HCT116 (cell line): Measurements from ENCODE around the gene ARFIP2.

Experiments
- CTCF ChIP-seq, 3 experiments: fragments of 200-600 bp in 1 of 3; sonication (generic) in 1 of 3; IDR thresholded peaks in 2 of 3; conservative IDR thresholded peaks in 1 of 3; 2 replicates each; pipeline ENCODE4 v1.5.1; 2012 to 2017; ENCODE audit warnings: low read depth in 2 of 3, low read length in 2 of 3, antibody characterized with exemption in 1 of 3, borderline replicate concordance in 1 of 3, control low read depth in 1 of 3, mild to moderate bottlenecking in 1 of 3, mixed read lengths in 1 of 3, mixed run types in 1 of 3, moderate library complexity in 1 of 3; ENCODE audit not compliant: insufficient read depth in 1 of 3
- FOSL1 ChIP-seq: IDR thresholded peaks from 2 replicates; pipeline ENCODE4 v1.6.1; 2012; ENCODE audit warnings: low read depth
- JUND ChIP-seq: IDR thresholded peaks from 2 replicates; pipeline ENCODE4 v1.6.1; 2012
- POLR2A ChIP-seq: IDR thresholded peaks from 2 replicates; pipeline ENCODE4 v1.7.0; 2011; ENCODE audit warnings: borderline replicate concordance; ENCODE audit not compliant: insufficient read depth, insufficient read length; ENCODE audit errors: extremely low read depth
- POLR2AphosphoS5 ChIP-seq: IDR thresholded peaks from 2 replicates; pipeline ENCODE4 v1.6.1; 2011; ENCODE audit warnings: mild to moderate bottlenecking, low read depth, low read length, moderate library complexity
- YY1 ChIP-seq: IDR thresholded peaks from 2 replicates; pipeline ENCODE4 v1.6.1; 2011; ENCODE audit warnings: low read length, low read depth, moderate library complexity, mild to moderate bottlenecking; ENCODE audit not compliant: insufficient replicate concordance; ENCODE audit errors: extremely low read depth
- TF ChIP-seq, protein P1 (sequence below): IDR thresholded peaks from 2 replicates; pipeline ENCODE4 v1.6.1; 2011; ENCODE audit warnings: mild to moderate bottlenecking, low read length, moderate library complexity; ENCODE audit not compliant: insufficient replicate concordance; ENCODE audit errors: extremely low read depth
- TF ChIP-seq, protein P2 (sequence below): IDR thresholded peaks from 2 replicates; pipeline ENCODE4 v1.6.1; 2012

DNA sequence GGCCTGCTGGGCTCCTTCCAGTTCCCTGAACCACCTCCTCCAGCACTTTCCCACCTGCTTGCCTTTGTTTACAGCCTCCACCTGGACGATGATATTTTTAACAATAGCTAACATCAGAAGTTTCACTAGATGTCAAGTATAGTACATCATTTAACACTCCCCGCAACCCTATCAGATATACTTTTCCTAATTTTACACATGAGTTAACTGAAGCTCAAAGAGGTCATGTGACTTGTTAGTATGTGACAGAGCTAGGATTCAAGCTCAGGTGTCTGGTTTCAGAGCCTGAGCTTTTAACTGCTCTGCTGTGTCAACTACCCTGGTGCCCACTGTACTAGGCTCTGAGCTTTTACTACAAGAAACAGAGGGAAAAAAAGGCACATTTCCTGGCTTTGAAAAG, 26.1 kb downstream of the ARFIP2 start:
- TF ChIP-seq FOSL1 (no peak), JUND (no peak), CTCF (IDR thresholded peaks at IDR 0.05 in 2 of 3, conservative IDR thresholded peaks at IDR 0.05 in 1 of 3; ENCODE audit: borderline replicate concordance in 1 of 3, insufficient read depth in 1 of 3, low read depth in 2 of 3, low read length in 2 of 3) (no peak), POLR2A (no peak), POLR2AphosphoS5 (no peak), YY1 (no peak)
- TF ChIP-seq, protein P1, sequence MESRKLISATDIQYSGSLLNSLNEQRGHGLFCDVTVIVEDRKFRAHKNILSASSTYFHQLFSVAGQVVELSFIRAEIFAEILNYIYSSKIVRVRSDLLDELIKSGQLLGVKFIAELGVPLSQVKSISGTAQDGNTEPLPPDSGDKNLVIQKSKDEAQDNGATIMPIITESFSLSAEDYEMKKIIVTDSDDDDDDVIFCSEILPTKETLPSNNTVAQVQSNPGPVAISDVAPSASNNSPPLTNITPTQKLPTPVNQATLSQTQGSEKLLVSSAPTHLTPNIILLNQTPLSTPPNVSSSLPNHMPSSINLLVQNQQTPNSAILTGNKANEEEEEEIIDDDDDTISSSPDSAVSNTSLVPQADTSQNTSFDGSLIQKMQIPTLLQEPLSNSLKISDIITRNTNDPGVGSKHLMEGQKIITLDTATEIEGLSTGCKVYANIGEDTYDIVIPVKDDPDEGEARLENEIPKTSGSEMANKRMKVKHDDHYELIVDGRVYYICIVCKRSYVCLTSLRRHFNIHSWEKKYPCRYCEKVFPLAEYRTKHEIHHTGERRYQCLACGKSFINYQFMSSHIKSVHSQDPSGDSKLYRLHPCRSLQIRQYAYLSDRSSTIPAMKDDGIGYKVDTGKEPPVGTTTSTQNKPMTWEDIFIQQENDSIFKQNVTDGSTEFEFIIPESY: no peak
- TF ChIP-seq, protein P2, sequence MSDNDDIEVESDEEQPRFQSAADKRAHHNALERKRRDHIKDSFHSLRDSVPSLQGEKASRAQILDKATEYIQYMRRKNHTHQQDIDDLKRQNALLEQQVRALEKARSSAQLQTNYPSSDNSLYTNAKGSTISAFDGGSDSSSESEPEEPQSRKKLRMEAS: no peak
